Inflammatory macrophage treated with lipopolysaccharide for 1 hour (primary cell): ENCODE data around the gene DAZ1.
"Not testable (repeated sequence)": the region's sequence is repeated elsewhere in the genome, so short reads cannot be mapped to it uniquely, and the experiment has no call there.

Source experiments
- DNase-seq, 2 donors: peaks; one replicate each; pipeline ENCODE4 v3.0.0-alpha.2; 2020 to 2022

The DAZ1 gene

GRCh38 chrY:23198908-23199307 lies at the start of gene DAZ1:
Gene DAZ1 (minus strand): TSS chrY:23199008. CDS start chrY:23198800, 208 bp downstream.
- DNase-seq: not testable (repeated sequence)

- not testable (repeated sequence) for DNase-seq
These were observed 20.4 kb upstream of the DAZ1 start, which contains the start of gene DAZ2 for GRCh38 chrY:23219233-23219632. Gene DAZ2 (plus strand): TSS chrY:23219533. CDS start chrY:23219741, 208 bp downstream.

- DNase-seq: not testable (repeated sequence)
These were observed 11.9 kb upstream of the DAZ1 start for GRCh38 chrY:23210681-23211080.

- not testable (repeated sequence) for DNase-seq
These were observed 11.1 kb upstream of the DAZ1 start for GRCh38 chrY:23209802-23210495.

- not testable (repeated sequence) for DNase-seq
These were observed 8.6 kb upstream of the DAZ1 start for GRCh38 chrY:23207455-23207854.
